HL-60 (cell line): Measurements from ENCODE around the gene GJA3.
A peak's percentile ranks its signal among the peaks of the same experiment; 100 is the strongest.

ENCODE experiments used
- DNase-seq, 2 experiments: peaks; one replicate each; pipeline ENCODE4 v3.0.0-alpha.2; 2010 to 2020; ENCODE audit warnings: low read depth in 1 of 2, low spot score in 1 of 2
- H3K27ac ChIP-seq: fragments of 250-450 bp; sonication (Bioruptor Pico); replicated peaks from 2 replicates; pipeline ENCODE4 v1.5.1; 2020; ENCODE audit warnings: mild to moderate bottlenecking, moderate library complexity
- H3K27me3 ChIP-seq: fragments of 250-450 bp; sonication (Bioruptor Pico); 2 replicates; pipeline ENCODE4 v1.5.1; 2021; ENCODE audit warnings: mild to moderate bottlenecking, moderate library complexity; ENCODE audit not compliant: insufficient read depth, poor library complexity, severe bottlenecking
- H3K4me3 ChIP-seq: replicated peaks from 2 replicates; pipeline ENCODE4 v1.5.1; 2011; ENCODE audit warnings: mild to moderate bottlenecking, control low read depth, low read length; ENCODE audit not compliant: insufficient read depth
- CTCF ChIP-seq: IDR thresholded peaks from one replicate; pipeline ENCODE4 v1.5.1; 2011; ENCODE audit warnings: low read length, control low read depth, inconsistent platforms; ENCODE audit not compliant: insufficient read depth
- GABPA ChIP-seq: IDR thresholded peaks from 2 replicates; pipeline ENCODE4 v1.6.1; 2012; ENCODE audit warnings: low read depth
- POLR2AphosphoS5 ChIP-seq: IDR thresholded peaks from 2 replicates; pipeline ENCODE4 v1.6.1; 2012; ENCODE audit warnings: low read depth
- REST ChIP-seq: IDR thresholded peaks from 2 replicates; pipeline ENCODE4 v1.6.1; 2012; ENCODE audit warnings: low read depth; ENCODE audit not compliant: insufficient replicate concordance
- SPI1 ChIP-seq: IDR thresholded peaks from 2 replicates; pipeline ENCODE4 v1.6.1; 2012; ENCODE audit warnings: low read depth, mild to moderate bottlenecking, borderline replicate concordance

GJA3 gene

GRCh38 chr13:20134732-20135131, 26.1 kb downstream of the GJA3 start:
- no peak for TF ChIP-seq SPI1
- no peak for TF ChIP-seq POLR2AphosphoS5
- TF ChIP-seq GABPA = no peak
- TF ChIP-seq REST = no peak
- TF ChIP-seq CTCF = no peak
- no peaks in the 10 kb centered on the region for H3K27me3 ChIP-seq

GRCh38 chr13:20132052-20132634, 28.7 kb downstream of the GJA3 start:
- TF ChIP-seq GABPA (no peak), POLR2AphosphoS5 (no peak), REST (no peak), CTCF (no peak), SPI1 (no peak)
- H3K4me3 ChIP-seq = no peak overlapping the region
- no peak for DNase-seq
- no peak overlapping the region for H3K27ac ChIP-seq
- no peaks in the 10 kb centered on the region for H3K27me3 ChIP-seq

More at GRCh38 chr13:20134732-20135131, 26.1 kb downstream of the GJA3 start:
- Histone ChIP-seq H3K27ac (no peak overlapping the region), H3K4me3 (no peak overlapping the region)
- no peak for DNase-seq

- Histone ChIP-seq H3K27ac (no peak overlapping the region), H3K27me3 (no peaks in the 10 kb centered on the region), H3K4me3 (no peak overlapping the region)
- peak; percentile 12; the same call in 1 of the 2 replicates for TF ChIP-seq SPI1
- no peak for TF ChIP-seq REST
- DNase-seq = peak in 1 of 2 experiments; percentile 20
Measured at GRCh38 chr13:20131057-20131832, 29.6 kb downstream of the GJA3 start.
